ENCODE data around the gene PEAK1.

- TF ChIP-seq ZNF121 (tag by site-specific recombination; IDR thresholded peaks at IDR 0.05), result no peak
- TF ChIP-seq ZSCAN4 (tag by site-specific recombination; IDR thresholded peaks at IDR 0.05), result no peak
- TF ChIP-seq CTCF (tag by site-specific recombination; IDR thresholded peaks at IDR 0.05), result no peak
Measured at GRCh38 chr15:77083381-77084160, 336.3 kb downstream of the PEAK1 start.

All from HEK293 (cell line).